SJSA1 (cell line): ENCODE measurements around the gene TMLHE. TPM values are rescaled to one million over a fixed set of nuclear protein-coding genes. Genes with fewer than 3 reads are reported as not detected.
"Not testable (repeated sequence)": the region's sequence is repeated elsewhere in the genome, so short reads cannot be mapped to it uniquely, and the experiment has no call there.

Source experiments
- DNase-seq, 2 experiments: peaks; one replicate each; pipeline ENCODE4 v3.0.0-alpha.2; 2015 to 2020; ENCODE audit warnings: low spot score in 2 of 2, low read depth in 1 of 2
- H3K27ac ChIP-seq: fragments of 250-450 bp; sonication (Bioruptor Pico); 2 replicates; pipeline ENCODE4 v1.5.1; 2020; ENCODE audit warnings: mild to moderate bottlenecking, moderate library complexity
- H3K27me3 ChIP-seq: fragments of 250-450 bp; sonication (Bioruptor Pico); replicated peaks from 2 replicates; pipeline ENCODE4 v1.5.1; 2020; ENCODE audit warnings: mild to moderate bottlenecking, moderate library complexity
- H3K36me3 ChIP-seq: fragments of 250-450 bp; sonication (Bioruptor Pico); 2 replicates; pipeline ENCODE4 v1.5.1; 2020; ENCODE audit warnings: mild to moderate bottlenecking
- H3K4me1 ChIP-seq: fragments of 250-450 bp; sonication (Bioruptor Pico); replicated peaks from 2 replicates; pipeline ENCODE4 v1.6.1; 2021; ENCODE audit warnings: mild to moderate bottlenecking
- H3K4me3 ChIP-seq: fragments of 250-450 bp; sonication (Bioruptor Pico); 2 replicates; pipeline ENCODE4 v1.5.1; 2020; ENCODE audit warnings: mild to moderate bottlenecking
- H3K9me3 ChIP-seq: fragments of 250-450 bp; sonication (Bioruptor Pico); replicated peaks from 2 replicates; pipeline ENCODE4 v1.5.1; 2020; ENCODE audit warnings: mild to moderate bottlenecking
- total RNA-seq: library from RNA; depleted of rRNA; stranded (reverse); fragments of >200 nt; shearing (Covaris generic); gene quantifications from 2 replicates; pipeline ENCODE4 v1.2.3, GENCODE V29; 2014

Gene TMLHE
- total RNA-seq, 1 experiment from 2014 or later: 9.8 TPM

- H3K9me3 ChIP-seq: no peaks in the 10 kb centered on the region
- DNase-seq: no peak
- no peaks in the 10 kb centered on the region for H3K4me1 ChIP-seq
- H3K27me3 ChIP-seq: no peaks in the 10 kb centered on the region
- H3K4me3 ChIP-seq: no peak overlapping the region
- no peaks in the 10 kb centered on the region for H3K36me3 ChIP-seq
- no peak overlapping the region for H3K27ac ChIP-seq
These were observed 20.4 kb downstream of the TMLHE start for GRCh38 chrX:155592331-155592730.

- no peak for DNase-seq
- Histone ChIP-seq H3K9me3 (no peaks in the 10 kb centered on the region), H3K27ac (no peak overlapping the region), H3K4me3 (no peak overlapping the region), H3K4me1 (no peaks in the 10 kb centered on the region), H3K36me3 (no peaks in the 10 kb centered on the region), H3K27me3 (no peaks in the 10 kb centered on the region)
These were observed 35.1 kb downstream of the TMLHE start for GRCh38 chrX:155577682-155578081.

- DNase-seq: no peak
- H3K4me3 ChIP-seq: no peak overlapping the region
- H3K9me3 ChIP-seq: no peaks in the 10 kb centered on the region
- no peaks in the 10 kb centered on the region for H3K36me3 ChIP-seq
- no peaks in the 10 kb centered on the region for H3K4me1 ChIP-seq
- H3K27me3 ChIP-seq: no peaks in the 10 kb centered on the region
- no peak overlapping the region for H3K27ac ChIP-seq
These were observed 49.7 kb downstream of the TMLHE start for GRCh38 chrX:155563099-155563498.

- H3K4me1 ChIP-seq: no peaks in the 10 kb centered on the region
- H3K36me3 ChIP-seq: no peaks in the 10 kb centered on the region; the same call in 1 of the 2 replicates
- H3K4me3 ChIP-seq: no peak overlapping the region
- DNase-seq: peak in 1 of 2 experiments; percentile 0
- H3K27ac ChIP-seq: no peak overlapping the region
- H3K9me3 ChIP-seq: no peaks in the 10 kb centered on the region
- no peaks in the 10 kb centered on the region for H3K27me3 ChIP-seq
These were observed 67.9 kb downstream of the TMLHE start for GRCh38 chrX:155544881-155545280.

GRCh38 chrX:155535866-155536265, 76.9 kb downstream of the TMLHE start:
- no peak for DNase-seq
- Histone ChIP-seq H3K9me3 (no peaks in the 10 kb centered on the region), H3K4me3 (no peak overlapping the region), H3K4me1 (no peaks in the 10 kb centered on the region), H3K27me3 (no peaks in the 10 kb centered on the region), H3K27ac (no peak overlapping the region), H3K36me3 (no peaks in the 10 kb centered on the region)

- Histone ChIP-seq H3K9me3 (no peaks in the 10 kb centered on the region), H3K4me1 (no peaks in the 10 kb centered on the region), H3K4me3 (no peak overlapping the region), H3K27ac (no peak overlapping the region), H3K36me3 (no peaks in the 10 kb centered on the region), H3K27me3 (no peaks in the 10 kb centered on the region)
- DNase-seq: no peak
These were observed 78.0 kb downstream of the TMLHE start for GRCh38 chrX:155534800-155535199.

- not testable (repeated sequence) for H3K36me3 ChIP-seq, H3K4me1 ChIP-seq, DNase-seq
These were observed 85.7 kb downstream of the TMLHE start for GRCh38 chrX:155527023-155527422.

GRCh38 chrX:155514225-155514624, 98.5 kb downstream of the TMLHE start:
- H3K27ac ChIP-seq: no peak overlapping the region
- no peaks in the 10 kb centered on the region for H3K27me3 ChIP-seq
- H3K4me3 ChIP-seq: no peak overlapping the region
- H3K36me3 ChIP-seq: no peaks in the 10 kb centered on the region
- no peak for DNase-seq
- H3K9me3 ChIP-seq: no peaks in the 10 kb centered on the region
- no peaks in the 10 kb centered on the region for H3K4me1 ChIP-seq

More at GRCh38 chrX:155527023-155527422, 85.7 kb downstream of the TMLHE start:
- H3K27ac ChIP-seq, H3K27me3 ChIP-seq, H3K4me3 ChIP-seq, H3K9me3 ChIP-seq: not testable (repeated sequence)

- DNase-seq: no peak
- Histone ChIP-seq H3K27ac (no peak overlapping the region), H3K9me3 (no peaks in the 10 kb centered on the region), H3K27me3 (no peaks in the 10 kb centered on the region), H3K4me3 (no peak overlapping the region), H3K4me1 (no peaks in the 10 kb centered on the region), H3K36me3 (no peaks in the 10 kb centered on the region)
These were observed 107.5 kb downstream of the TMLHE start for GRCh38 chrX:155505296-155505695.

- not testable (repeated sequence) for H3K9me3 ChIP-seq, H3K4me3 ChIP-seq, H3K27me3 ChIP-seq, DNase-seq, H3K36me3 ChIP-seq, H3K4me1 ChIP-seq, H3K27ac ChIP-seq
These were observed 117.6 kb downstream of the TMLHE start for GRCh38 chrX:155495134-155495533.

- H3K4me3 ChIP-seq, H3K36me3 ChIP-seq, H3K27ac ChIP-seq, DNase-seq, H3K27me3 ChIP-seq, H3K4me1 ChIP-seq, H3K9me3 ChIP-seq: not testable (repeated sequence)
These were observed 121.3 kb downstream of the TMLHE start for GRCh38 chrX:155491421-155491820.

- H3K9me3 ChIP-seq, H3K4me3 ChIP-seq, H3K36me3 ChIP-seq, DNase-seq, H3K4me1 ChIP-seq, H3K27ac ChIP-seq, H3K27me3 ChIP-seq: not testable (repeated sequence)
These were observed 135.6 kb downstream of the TMLHE start for GRCh38 chrX:155477136-155477535.

GRCh38 chrX:155466269-155466938, 146.3 kb downstream of the TMLHE start:
- not testable (repeated sequence) for H3K27me3 ChIP-seq, H3K4me3 ChIP-seq, H3K4me1 ChIP-seq, H3K27ac ChIP-seq, DNase-seq, H3K9me3 ChIP-seq, H3K36me3 ChIP-seq

GRCh38 chrX:155460501-155460900, 152.3 kb downstream of the TMLHE start:
- not testable (repeated sequence) for H3K27me3 ChIP-seq, H3K4me1 ChIP-seq, H3K9me3 ChIP-seq, H3K36me3 ChIP-seq, DNase-seq, H3K4me3 ChIP-seq, H3K27ac ChIP-seq

GRCh38 chrX:155458471-155458870, 154.3 kb downstream of the TMLHE start, which contains the start of gene F8A3:
F8A3 (minus strand) TSS chrX:155458620; CDS start chrX:155458600, 20 bp downstream.
- not testable (repeated sequence) for H3K27me3 ChIP-seq, H3K27ac ChIP-seq, H3K4me3 ChIP-seq, H3K36me3 ChIP-seq, DNase-seq, H3K9me3 ChIP-seq, H3K4me1 ChIP-seq
